Gastroesophageal sphincter (tissue), 3 donors: Measurements from ENCODE around the gene PIGU.

Experiments used
- POLR2A ChIP-seq, 2 donors: fragments of 450-650 bp; IDR thresholded peaks; one replicate each; pipeline ENCODE4 v1.6.1; 2017; ENCODE audit warnings: antibody characterized with exemption in 2 of 2, mild to moderate bottlenecking in 2 of 2, moderate library complexity in 1 of 2
- POLR2AphosphoS5 ChIP-seq: sonication (generic); formaldehyde crosslinking; IDR thresholded peaks from one replicate; pipeline ENCODE4 v1.6.1; 2017; ENCODE audit warnings: antibody characterized with exemption
- TF ChIP-seq, protein P1 (sequence below), 4 experiments: fragments of 200-600 bp in 2 of 4; fragments of 450-650 bp in 2 of 4; sonication (generic) in 1 of 4; IDR thresholded peaks; one replicate each; pipeline ENCODE4 v1.5.1; 2017 to 2019; ENCODE audit warnings: antibody characterized with exemption in 4 of 4, mild to moderate bottlenecking in 2 of 4, moderate library complexity in 2 of 4

- TF ChIP-seq, protein P1, sequence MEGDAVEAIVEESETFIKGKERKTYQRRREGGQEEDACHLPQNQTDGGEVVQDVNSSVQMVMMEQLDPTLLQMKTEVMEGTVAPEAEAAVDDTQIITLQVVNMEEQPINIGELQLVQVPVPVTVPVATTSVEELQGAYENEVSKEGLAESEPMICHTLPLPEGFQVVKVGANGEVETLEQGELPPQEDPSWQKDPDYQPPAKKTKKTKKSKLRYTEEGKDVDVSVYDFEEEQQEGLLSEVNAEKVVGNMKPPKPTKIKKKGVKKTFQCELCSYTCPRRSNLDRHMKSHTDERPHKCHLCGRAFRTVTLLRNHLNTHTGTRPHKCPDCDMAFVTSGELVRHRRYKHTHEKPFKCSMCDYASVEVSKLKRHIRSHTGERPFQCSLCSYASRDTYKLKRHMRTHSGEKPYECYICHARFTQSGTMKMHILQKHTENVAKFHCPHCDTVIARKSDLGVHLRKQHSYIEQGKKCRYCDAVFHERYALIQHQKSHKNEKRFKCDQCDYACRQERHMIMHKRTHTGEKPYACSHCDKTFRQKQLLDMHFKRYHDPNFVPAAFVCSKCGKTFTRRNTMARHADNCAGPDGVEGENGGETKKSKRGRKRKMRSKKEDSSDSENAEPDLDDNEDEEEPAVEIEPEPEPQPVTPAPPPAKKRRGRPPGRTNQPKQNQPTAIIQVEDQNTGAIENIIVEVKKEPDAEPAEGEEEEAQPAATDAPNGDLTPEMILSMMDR (IDR thresholded peaks at IDR 0.05) = no peak
- TF ChIP-seq POLR2A (IDR thresholded peaks at IDR 0.05) = no peak
- TF ChIP-seq POLR2AphosphoS5 = no peak
These were observed 149.9 kb downstream of the PIGU start for GRCh38 chr20:34527016-34527415.
